GM12878 (cell line): ENCODE data around the gene TGFB1. TPM values are rescaled to one million over a fixed set of nuclear protein-coding genes. Genes with fewer than 3 reads are reported as not detected.

Experiments
- ATAC-seq: fragments of 200-7000 bp; cut with Tn5 transposase; 3 replicates; pipeline ENCODE4 v1.9.1; 2020; ENCODE audit warnings: mild to moderate bottlenecking, moderate library complexity
- BruUV-seq: library from RNA; stranded (reverse); fragments of 400-500 nt; replicated peaks from 2 replicates; lab custom pipeline; 2021; lab: Mats Ljungman, UMichigan
- CTCF ChIA-PET: fragments of 300-600 bp; sonication (Branson Sonifier 250); formaldehyde crosslinking; extraction: SDS; loops from one replicate; lab custom pipeline; 2021; ENCODE audit warnings: inconsistent platforms; lab: Yijun Ruan, JAX
- POLR2A ChIA-PET: fragments of 350-600 bp; formaldehyde crosslinking; extraction: SDS; loops from one replicate; lab custom pipeline; 2021; ENCODE audit warnings: inconsistent platforms; lab: Charles Lee
- RAD21 ChIA-PET: fragments of 300-600 bp; sonication (Branson Sonifier 250); formaldehyde crosslinking; loops from one replicate; lab custom pipeline; 2023; ENCODE audit warnings: antibody characterized with exemption; ENCODE audit not compliant: unreplicated experiment; lab: Charles Lee
- SMC1A ChIA-PET: fragments of 300-600 bp; sonication (Branson Sonifier 250); formaldehyde crosslinking; loops from one replicate; lab custom pipeline; 2023; ENCODE audit not compliant: unreplicated experiment, uncharacterized antibody; lab: Charles Lee
- DNase-seq: peaks from one replicate; pipeline ENCODE4 v3.0.0-alpha.2; 2011; ENCODE audit warnings: low read depth, low spot score
- FAIRE-seq: peaks from 3 replicates; lab custom pipeline; 2011; peaks lifted over from hg19 to GRCh38; lab: Jason Lieb, UNC
- H2AFZ ChIP-seq: 2 replicates; pipeline ENCODE4 v1.6.0; 2011; ENCODE audit warnings: low read depth, low read length, control low read depth; ENCODE audit not compliant: control insufficient read depth
- H3K27ac ChIP-seq: 2 replicates; pipeline ENCODE4 v1.5.1; 2011; ENCODE audit warnings: control low read depth; ENCODE audit not compliant: control insufficient read depth, insufficient read depth
- H3K27me3 ChIP-seq, 2 experiments: replicated peaks in 1 of 2; 2 replicates each; pipeline versions ENCODE4 v1.6.0 to v1.6.1; 2011; ENCODE audit warnings: low read length in 1 of 2; ENCODE audit not compliant: control insufficient read depth in 2 of 2, insufficient read depth in 2 of 2
- H3K36me3 ChIP-seq, 2 experiments: 2 replicates each; pipeline ENCODE4 v1.5.1; 2011; ENCODE audit warnings: low read length in 1 of 2; ENCODE audit not compliant: control insufficient read depth in 2 of 2, insufficient read depth in 2 of 2
- H3K4me1 ChIP-seq: 2 replicates; pipeline ENCODE4 v1.6.1; 2011; ENCODE audit warnings: mild to moderate bottlenecking, low read length, moderate library complexity, mixed read lengths; ENCODE audit not compliant: control insufficient read depth, insufficient read depth
- H3K4me2 ChIP-seq: 2 replicates; pipeline ENCODE4 v1.6.0; 2011; ENCODE audit warnings: control low read depth; ENCODE audit not compliant: control insufficient read depth, insufficient read depth
- H3K4me3 ChIP-seq: fragments of 200-600 bp; sonication (generic); 2 replicates; pipeline ENCODE4 v1.5.1; 2016
- H3K79me2 ChIP-seq: 2 replicates; pipeline ENCODE4 v1.6.0; 2011; ENCODE audit warnings: low read length; ENCODE audit not compliant: control insufficient read depth, insufficient read depth
- H3K9ac ChIP-seq: 2 replicates; pipeline ENCODE4 v1.8.0; 2011; ENCODE audit warnings: low read length, control low read depth, mixed read lengths; ENCODE audit not compliant: control insufficient read depth, insufficient read depth
- H3K9me3 ChIP-seq: replicated peaks from 3 replicates; pipeline ENCODE4 v1.5.1; 2011; ENCODE audit warnings: mild to moderate bottlenecking, low read length; ENCODE audit not compliant: control insufficient read depth, insufficient read depth
- H4K20me1 ChIP-seq: 2 replicates; pipeline ENCODE4 v1.6.0; 2011; ENCODE audit not compliant: control insufficient read depth, insufficient read depth
- GATAD2B ChIP-seq: fragments of 450-650 bp; conservative IDR thresholded peaks from 2 replicates; pipeline ENCODE4 v1.6.1; 2017; ENCODE audit warnings: low read depth, mild to moderate bottlenecking, moderate library complexity
- IRF4 ChIP-seq: IDR thresholded peaks from 2 replicates; pipeline ENCODE4 v1.6.1; 2011; ENCODE audit warnings: low read depth, low read length
- RCOR1 ChIP-seq: conservative IDR thresholded peaks from 2 replicates; pipeline ENCODE4 v1.6.1; 2012; ENCODE audit warnings: low read depth, low read length, improper control_type of control experiment
- STAT3 ChIP-seq: IDR thresholded peaks from 2 replicates; pipeline ENCODE4 v1.6.1; 2011; ENCODE audit warnings: low read depth, low read length, improper control_type of control experiment
- ZNF207 ChIP-seq: fragments of 450-650 bp; IDR thresholded peaks from 2 replicates; pipeline ENCODE4 v1.6.1; 2014; ENCODE audit warnings: antibody characterized with exemption, mild to moderate bottlenecking, borderline replicate concordance
- WGBS: methylation state at CpG from one replicate; pipeline ENCODE4 v1.1.6; 2016; ENCODE audit warnings: low lambda C conversion rate; ENCODE audit not compliant: insufficient replicate concordance, insufficient coverage; ENCODE audit errors: missing lambda C conversion rate; 5-methylcytosine and 5-hydroxymethylcytosine counted together
- in situ Hi-C: fragments of 300-500 bp; cut with MboI; formaldehyde crosslinking; loops from 9 replicates; pipeline ENCODE4 v1.14.3; 2018; ENCODE audit warnings: mixed read lengths
- intact Hi-C: fragments of 100-400 bp; cut with micrococcal nuclease; formaldehyde crosslinking; loops from one replicate; pipeline ENCODE4 v1.14.2; 2022; ENCODE audit not compliant: unreplicated experiment
- polyA plus RNA-seq, 11 experiments: library from polyadenylated mRNA; depleted of rRNA in 4 of 11; unstranded in 6 of 11; stranded (reverse) in 5 of 11; fragments of >200 nt; fragmentation: Nextera tagmentation in 4 of 11; fragmentation: Illumina TruSeq in 1 of 11; extraction: Ambion mirVana in 4 of 11; extraction: Trizol in 1 of 11; gene quantifications; 1 replicate in 1 of 11; 2 replicates in 10 of 11; pipeline versions ENCODE4 v1.2.1 to v1.2.3, GENCODE V29; 2011 to 2016; ENCODE audit warnings: inconsistent platforms in 2 of 11, missing spikeins in 2 of 11, low read depth in 1 of 11
- total RNA-seq, 4 experiments: library from RNA; depleted of rRNA in 3 of 4; stranded (reverse); fragments of >200 nt in 3 of 4; fragmentation: Illumina TruSeq in 1 of 4; extraction: Trizol in 1 of 4; gene quantifications; 2 replicates each; pipeline versions ENCODE4 v1.2.1 to v1.2.3, GENCODE V29; 2013 to 2021
- TF ChIP-seq, protein P1 (sequence below): fragments of 450-650 bp; IDR thresholded peaks from 2 replicates; pipeline ENCODE4 v1.6.1; 2017; ENCODE audit warnings: mild to moderate bottlenecking, moderate library complexity

TGFB1 gene
- total and polyA plus RNA-seq, 10 of the 15 experiments (the other 5 are each of a cell fraction or from before 2014, with no cell fraction given), result 0.23 to 120 (median 10.9) TPM

DNA sequence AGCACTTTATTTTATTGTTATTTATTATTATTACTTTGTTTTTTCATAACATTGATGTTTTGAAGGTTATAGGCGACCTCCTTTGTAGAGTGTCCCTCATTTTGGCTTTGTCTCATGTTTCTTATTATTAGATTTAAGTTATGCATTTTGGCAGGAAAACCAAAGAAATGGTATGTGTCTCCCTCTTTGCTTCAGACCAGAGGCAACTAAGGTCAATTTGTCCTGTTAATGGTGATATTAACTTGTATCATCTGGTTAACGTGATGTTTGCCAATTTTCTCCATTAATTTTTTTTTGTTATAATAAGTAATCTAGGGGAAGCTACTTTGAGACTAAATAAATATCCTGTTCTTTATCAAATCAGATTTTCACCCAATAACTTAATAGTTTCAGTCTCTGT lies 18.8 kb upstream of the TGFB1 start (continued):
- TF ChIP-seq, protein P1, sequence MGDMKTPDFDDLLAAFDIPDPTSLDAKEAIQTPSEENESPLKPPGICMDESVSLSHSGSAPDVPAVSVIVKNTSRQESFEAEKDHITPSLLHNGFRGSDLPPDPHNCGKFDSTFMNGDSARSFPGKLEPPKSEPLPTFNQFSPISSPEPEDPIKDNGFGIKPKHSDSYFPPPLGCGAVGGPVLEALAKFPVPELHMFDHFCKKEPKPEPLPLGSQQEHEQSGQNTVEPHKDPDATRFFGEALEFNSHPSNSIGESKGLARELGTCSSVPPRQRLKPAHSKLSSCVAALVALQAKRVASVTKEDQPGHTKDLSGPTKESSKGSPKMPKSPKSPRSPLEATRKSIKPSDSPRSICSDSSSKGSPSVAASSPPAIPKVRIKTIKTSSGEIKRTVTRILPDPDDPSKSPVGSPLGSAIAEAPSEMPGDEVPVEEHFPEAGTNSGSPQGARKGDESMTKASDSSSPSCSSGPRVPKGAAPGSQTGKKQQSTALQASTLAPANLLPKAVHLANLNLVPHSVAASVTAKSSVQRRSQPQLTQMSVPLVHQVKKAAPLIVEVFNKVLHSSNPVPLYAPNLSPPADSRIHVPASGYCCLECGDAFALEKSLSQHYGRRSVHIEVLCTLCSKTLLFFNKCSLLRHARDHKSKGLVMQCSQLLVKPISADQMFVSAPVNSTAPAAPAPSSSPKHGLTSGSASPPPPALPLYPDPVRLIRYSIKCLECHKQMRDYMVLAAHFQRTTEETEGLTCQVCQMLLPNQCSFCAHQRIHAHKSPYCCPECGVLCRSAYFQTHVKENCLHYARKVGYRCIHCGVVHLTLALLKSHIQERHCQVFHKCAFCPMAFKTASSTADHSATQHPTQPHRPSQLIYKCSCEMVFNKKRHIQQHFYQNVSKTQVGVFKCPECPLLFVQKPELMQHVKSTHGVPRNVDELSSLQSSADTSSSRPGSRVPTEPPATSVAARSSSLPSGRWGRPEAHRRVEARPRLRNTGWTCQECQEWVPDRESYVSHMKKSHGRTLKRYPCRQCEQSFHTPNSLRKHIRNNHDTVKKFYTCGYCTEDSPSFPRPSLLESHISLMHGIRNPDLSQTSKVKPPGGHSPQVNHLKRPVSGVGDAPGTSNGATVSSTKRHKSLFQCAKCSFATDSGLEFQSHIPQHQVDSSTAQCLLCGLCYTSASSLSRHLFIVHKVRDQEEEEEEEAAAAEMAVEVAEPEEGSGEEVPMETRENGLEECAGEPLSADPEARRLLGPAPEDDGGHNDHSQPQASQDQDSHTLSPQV, result no peak
- TF ChIP-seq STAT3 (no peak), RCOR1 (no peak)

DNA sequence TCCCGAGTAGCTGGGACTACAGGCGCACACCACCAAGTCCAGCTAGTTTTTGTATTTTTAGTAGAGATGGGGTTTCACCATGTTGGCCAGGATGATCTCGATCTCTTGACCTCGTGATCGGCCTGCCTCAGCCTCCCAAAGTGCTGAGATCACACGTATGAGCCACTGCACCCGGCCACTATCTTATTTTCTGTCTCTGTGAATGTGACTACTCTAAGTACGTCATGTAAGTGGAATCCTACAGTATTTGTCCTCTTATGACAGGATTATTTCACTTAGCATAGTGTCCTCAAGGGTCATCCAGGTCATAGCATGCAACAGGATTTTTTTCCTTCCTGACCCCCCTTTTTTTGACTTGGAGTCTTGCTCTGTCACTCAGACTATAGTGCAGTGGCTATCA lies 17.8 kb upstream of the TGFB1 start:
- no peak overlapping the region for H3K4me3 ChIP-seq
- in situ Hi-C loops (no loop called here), intact Hi-C loops (no loop called here)
- H2AFZ ChIP-seq, result no peak overlapping the region
- DNase-seq (no peak), FAIRE-seq (no peak), ATAC-seq (no peak)
- H3K79me2 ChIP-seq, result peaks cover 5% of the 10 kb centered on the region; the same call in 1 of the 2 replicates
- no peak overlapping the region for H3K4me2 ChIP-seq
- H3K27me3 ChIP-seq, result no peaks in the 10 kb centered on the region
- ChIA-PET RAD21 (no interaction called here), CTCF (no interaction called here), SMC1A (no interaction called here), POLR2A (interaction anchor here (0.6 kb wide), 1 partner anchor 54 kb away, joined by 4 read pairs; no protein-coding TSS in a partner anchor)
- no peaks in the 10 kb centered on the region for H3K36me3 ChIP-seq
- H3K9ac ChIP-seq, result no peak overlapping the region
- 99% methylated on average over 8 of the region's 8 CpGs for WGBS
- H3K4me1 ChIP-seq, result peaks cover 14% of the 10 kb centered on the region
- no peak for TF ChIP-seq IRF4
- TF ChIP-seq GATAD2B, result no peak
- no peak for TF ChIP-seq ZNF207
- no peaks in the 10 kb centered on the region for H3K9me3 ChIP-seq
- H4K20me1 ChIP-seq, result no peaks in the 10 kb centered on the region
- no peak overlapping the region for H3K27ac ChIP-seq
- BruUV-seq, result no TSS peak
